CD1c-positive myeloid dendritic cell (primary cell): ENCODE results near the gene MIB1.
A peak's percentile ranks its signal among the peaks of the same experiment; 100 is the strongest.

Source experiments
- DNase-seq: peaks from one replicate; pipeline ENCODE4 v3.0.0-alpha.2; 2016; ENCODE audit errors: extremely low spot score

MIB1 gene

GRCh38 chr18:21894619-21895367 is 154.2 kb downstream of the MIB1 start:
- no peak for DNase-seq

GRCh38 chr18:21896732-21897336 is 156.2 kb downstream of the MIB1 start:
- no peak for DNase-seq

GRCh38 chr18:21897811-21898210 is 157.2 kb downstream of the MIB1 start:
- DNase-seq, result peak; percentile 46

GRCh38 chr18:21900605-21901352 is 160.2 kb downstream of the MIB1 start:
- DNase-seq, result no peak

GRCh38 chr18:21901423-21901945 is 160.9 kb downstream of the MIB1 start:
- no peak for DNase-seq

- DNase-seq, result no peak
Measured at GRCh38 chr18:21903709-21904108, 163.1 kb downstream of the MIB1 start.

GRCh38 chr18:21904856-21905255 is 164.3 kb downstream of the MIB1 start:
- DNase-seq, result no peak

GRCh38 chr18:21907451-21907850 is 166.9 kb downstream of the MIB1 start:
- no peak for DNase-seq

- no peak for DNase-seq
Measured at GRCh38 chr18:21908711-21909110, 168.1 kb downstream of the MIB1 start.

GRCh38 chr18:21910906-21911305 is 170.3 kb downstream of the MIB1 start:
- DNase-seq, result no peak

- no peak for DNase-seq
Measured at GRCh38 chr18:21911551-21911950, 171.0 kb downstream of the MIB1 start.

GRCh38 chr18:21912339-21913239 is 172.0 kb downstream of the MIB1 start:
- no peak for DNase-seq

- DNase-seq, result no peak
Measured at GRCh38 chr18:21914739-21915319, 174.2 kb downstream of the MIB1 start.

- no peak for DNase-seq
Measured at GRCh38 chr18:21915546-21915945, 175.0 kb downstream of the MIB1 start.

- DNase-seq, result no peak
Measured at GRCh38 chr18:21916594-21916993, 176.0 kb downstream of the MIB1 start.

- DNase-seq, result no peak
Measured at GRCh38 chr18:21918693-21919092, 178.1 kb downstream of the MIB1 start.
